Stimulated activated effector memory CD8-positive, alpha-beta T cell treated with anti-CD3 and anti-CD28 coated beads, Interleukin-12 subunit alpha, Interleukin-12 subunit beta, amount 100 ng/mL, for 72 hours (primary cell): Measurements from ENCODE around the gene RNASEH2A.
"Not testable (repeated sequence)": the region's sequence is repeated elsewhere in the genome, so short reads cannot be mapped to it uniquely, and the experiment has no call there.

ENCODE experiments used
- ATAC-seq: fragments of 150-1000 bp; cut with Tn5 transposase; 2 replicates; pipeline ENCODE4 v1.10.0; 2021
- DNase-seq, 2 donors: peaks; one replicate each; pipeline ENCODE4 v3.0.0; 2021 to 2022; ENCODE audit warnings: low spot score in 2 of 2
- H3K27ac Mint-ChIP-seq: one replicate; pipeline ENCODE4 v1.8.0; 2022; ENCODE audit warnings: mild to moderate bottlenecking, mixed read lengths
- H3K36me3 Mint-ChIP-seq: one replicate; pipeline ENCODE4 v1.8.0; 2022; ENCODE audit warnings: mild to moderate bottlenecking, mixed read lengths
- H3K4me1 Mint-ChIP-seq: one replicate; pipeline ENCODE4 v1.8.0; 2022; ENCODE audit warnings: mixed read lengths
- H3K4me3 Mint-ChIP-seq: one replicate; pipeline ENCODE4 v1.8.0; 2022; ENCODE audit warnings: mild to moderate bottlenecking, mixed read lengths
- H3K9me3 Mint-ChIP-seq: one replicate; pipeline ENCODE4 v1.8.0; 2022; ENCODE audit warnings: mixed read lengths

RNASEH2A gene

GRCh38 chr19:12843328-12843727, 36.9 kb downstream of the RNASEH2A start:
- H3K27ac Mint-ChIP-seq, result no peak overlapping the region
- no peak overlapping the region for H3K4me3 Mint-ChIP-seq
- H3K4me1 Mint-ChIP-seq, result peaks cover 39% of the 10 kb centered on the region
- DNase-seq, result no peak
- H3K36me3 Mint-ChIP-seq, result no peaks in the 10 kb centered on the region
- no peak for ATAC-seq
- no peaks in the 10 kb centered on the region for H3K9me3 Mint-ChIP-seq

- Mint-ChIP-seq H3K36me3 (no peaks in the 10 kb centered on the region), H3K9me3 (no peaks in the 10 kb centered on the region), H3K4me3 (no peak overlapping the region), H3K4me1 (peaks cover 35% of the 10 kb centered on the region), H3K27ac (peak overlapping the region; percentile 6)
- DNase-seq (no peak), ATAC-seq (no peak)
These were observed 37.8 kb downstream of the RNASEH2A start for GRCh38 chr19:12843999-12844732.

GRCh38 chr19:12846613-12847012, 40.2 kb downstream of the RNASEH2A start:
- peak overlapping the region; percentile 68 for H3K4me3 Mint-ChIP-seq
- not testable (repeated sequence) for DNase-seq, H3K36me3 Mint-ChIP-seq, H3K27ac Mint-ChIP-seq, ATAC-seq, H3K9me3 Mint-ChIP-seq
- H3K4me1 Mint-ChIP-seq, result peaks cover 12% of the 10 kb centered on the region

GRCh38 chr19:12847159-12848139, 41.1 kb downstream of the RNASEH2A start:
- Mint-ChIP-seq H3K36me3 (no peaks in the 10 kb centered on the region), H3K9me3 (no peaks in the 10 kb centered on the region), H3K4me1 (peaks cover 9% of the 10 kb centered on the region), H3K27ac (peak overlapping the region; percentile 32), H3K4me3 (peak overlapping the region; percentile 68)
- DNase-seq, result peak; percentile 97 to 99
- ATAC-seq, result peak; percentile 97

DNA sequence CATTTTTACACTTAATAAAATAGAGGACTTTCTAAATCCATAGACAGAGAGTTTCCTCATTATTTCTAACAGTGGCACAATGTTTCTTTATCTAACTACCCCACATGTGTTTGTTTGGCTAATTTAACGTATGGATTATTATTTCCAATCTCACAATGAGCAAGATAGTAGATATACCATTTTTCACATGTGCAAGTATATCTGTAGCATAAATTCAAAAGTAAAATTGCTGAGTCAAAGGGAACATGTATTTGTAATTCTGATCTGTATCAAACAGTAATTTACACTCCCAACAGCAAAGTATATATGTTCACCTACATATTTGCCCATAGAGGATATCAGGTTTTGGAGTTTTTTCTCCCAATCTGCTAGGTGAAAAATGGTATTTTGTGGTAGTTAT, 50.3 kb downstream of the RNASEH2A start:
- DNase-seq, result no peak
- H3K9me3 Mint-ChIP-seq, result peaks cover 2% of the 10 kb centered on the region
- H3K27ac Mint-ChIP-seq, result no peak overlapping the region
- no peaks in the 10 kb centered on the region for H3K4me1 Mint-ChIP-seq
- H3K4me3 Mint-ChIP-seq, result no peak overlapping the region
- no peaks in the 10 kb centered on the region for H3K36me3 Mint-ChIP-seq
- no peak for ATAC-seq

- DNase-seq, result no peak
- Mint-ChIP-seq H3K4me1 (no peaks in the 10 kb centered on the region), H3K4me3 (no peak overlapping the region), H3K27ac (no peak overlapping the region), H3K36me3 (no peaks in the 10 kb centered on the region), H3K9me3 (peaks cover 2% of the 10 kb centered on the region)
- no peak for ATAC-seq
These were observed 51.9 kb downstream of the RNASEH2A start for GRCh38 chr19:12858041-12858928.

DNA sequence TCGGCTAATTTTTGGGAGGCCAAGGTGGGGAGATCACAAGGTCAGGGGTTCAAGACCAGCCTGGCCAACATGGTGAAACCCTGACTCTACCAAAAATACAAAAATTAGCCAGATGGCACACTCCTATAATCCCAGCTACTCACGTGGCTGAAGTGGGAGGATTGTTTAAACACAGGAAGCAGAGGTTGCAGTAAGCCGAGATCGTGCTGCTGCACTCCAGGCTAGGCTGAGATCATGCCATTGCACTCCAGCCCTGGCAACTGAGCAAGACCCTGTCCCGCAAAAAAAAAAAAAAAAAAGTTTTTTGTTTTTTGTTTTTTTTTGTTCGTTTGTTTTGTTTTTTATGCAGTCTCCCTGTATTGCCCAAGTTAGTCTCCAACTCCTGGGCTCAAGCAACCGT, 53.2 kb downstream of the RNASEH2A start:
- H3K4me1 Mint-ChIP-seq, result no peaks in the 10 kb centered on the region
- DNase-seq (no peak), ATAC-seq (no peak)
- H3K4me3 Mint-ChIP-seq, result no peak overlapping the region
- peaks cover 2% of the 10 kb centered on the region for H3K9me3 Mint-ChIP-seq
- no peaks in the 10 kb centered on the region for H3K36me3 Mint-ChIP-seq
- H3K27ac Mint-ChIP-seq, result no peak overlapping the region
